Stimulated activated CD8-positive, alpha-beta memory T cell treated with anti-CD3 and anti-CD28 coated beads, Interleukin-15, amount 100 ng/mL, for 1 hour (primary cell): ENCODE results near the gene DNAJC3.

Source experiments
- DNase-seq: peaks from one replicate; pipeline ENCODE4 v3.0.0-alpha.2; 2020; ENCODE audit warnings: low read depth

DNAJC3 gene

GRCh38 chr13:95841894-95842293 lies 165.0 kb downstream of the DNAJC3 start:
- no peak for DNase-seq

GRCh38 chr13:95842898-95843297 lies 166.0 kb downstream of the DNAJC3 start:
- no peak for DNase-seq
